AG04449 (cell line): ENCODE measurements around the gene SLAIN1.

Experiments
- CTCF ChIA-PET: fragments of 350-600 bp; formaldehyde crosslinking; extraction: SDS; loops from one replicate; lab custom pipeline; 2021; ENCODE audit warnings: antibody characterized with exemption; lab: Yijun Ruan, JAX
- POLR2A ChIA-PET: fragments of 400-600, 350-600 bp; formaldehyde crosslinking; extraction: SDS; loops from one replicate; lab custom pipeline; 2020; ENCODE audit warnings: antibody characterized with exemption, inconsistent platforms; lab: Yijun Ruan, JAX
- DNase-seq: peaks from one replicate; pipeline ENCODE4 v3.0.0-alpha.2; 2010; ENCODE audit warnings: low read depth, low spot score
- H3K4me3 ChIP-seq: 2 replicates; pipeline ENCODE4 v1.5.1; 2011; ENCODE audit warnings: low read depth, mild to moderate bottlenecking, control low read depth, low read length
- TF ChIP-seq, protein P1 (sequence below): IDR thresholded peaks from one replicate; pipeline ENCODE4 v1.5.1; 2011; ENCODE audit warnings: mild to moderate bottlenecking, moderate library complexity, low read length, control low read depth, inconsistent platforms; ENCODE audit not compliant: insufficient read depth; ENCODE audit errors: missing control alignments

SLAIN1 gene

DNA sequence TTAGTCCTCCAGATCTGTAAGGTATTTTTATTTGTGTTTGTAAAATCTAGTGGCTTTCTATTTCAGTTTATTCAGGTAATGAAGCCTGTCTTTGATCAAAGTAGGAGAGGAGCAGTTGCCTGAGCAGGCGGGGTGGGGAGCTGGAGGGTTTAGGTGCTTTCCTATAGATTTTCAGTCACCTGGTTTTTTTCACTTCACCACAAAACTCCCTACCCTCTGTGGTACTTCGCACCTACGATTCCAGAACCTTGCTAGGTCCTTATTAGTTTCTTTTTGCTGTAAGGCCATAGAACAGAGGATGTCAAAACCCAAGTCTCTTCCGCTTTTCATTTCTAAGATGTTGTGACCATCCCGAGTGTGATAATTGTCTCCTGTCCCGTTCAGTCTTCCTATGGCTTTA is 26.6 kb downstream of the SLAIN1 start:
- no peak overlapping the region for H3K4me3 ChIP-seq
- TF ChIP-seq, protein P1, sequence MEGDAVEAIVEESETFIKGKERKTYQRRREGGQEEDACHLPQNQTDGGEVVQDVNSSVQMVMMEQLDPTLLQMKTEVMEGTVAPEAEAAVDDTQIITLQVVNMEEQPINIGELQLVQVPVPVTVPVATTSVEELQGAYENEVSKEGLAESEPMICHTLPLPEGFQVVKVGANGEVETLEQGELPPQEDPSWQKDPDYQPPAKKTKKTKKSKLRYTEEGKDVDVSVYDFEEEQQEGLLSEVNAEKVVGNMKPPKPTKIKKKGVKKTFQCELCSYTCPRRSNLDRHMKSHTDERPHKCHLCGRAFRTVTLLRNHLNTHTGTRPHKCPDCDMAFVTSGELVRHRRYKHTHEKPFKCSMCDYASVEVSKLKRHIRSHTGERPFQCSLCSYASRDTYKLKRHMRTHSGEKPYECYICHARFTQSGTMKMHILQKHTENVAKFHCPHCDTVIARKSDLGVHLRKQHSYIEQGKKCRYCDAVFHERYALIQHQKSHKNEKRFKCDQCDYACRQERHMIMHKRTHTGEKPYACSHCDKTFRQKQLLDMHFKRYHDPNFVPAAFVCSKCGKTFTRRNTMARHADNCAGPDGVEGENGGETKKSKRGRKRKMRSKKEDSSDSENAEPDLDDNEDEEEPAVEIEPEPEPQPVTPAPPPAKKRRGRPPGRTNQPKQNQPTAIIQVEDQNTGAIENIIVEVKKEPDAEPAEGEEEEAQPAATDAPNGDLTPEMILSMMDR = no peak
- DNase-seq = no peak
- ChIA-PET POLR2A (no interaction called here), CTCF (no interaction called here)

DNA sequence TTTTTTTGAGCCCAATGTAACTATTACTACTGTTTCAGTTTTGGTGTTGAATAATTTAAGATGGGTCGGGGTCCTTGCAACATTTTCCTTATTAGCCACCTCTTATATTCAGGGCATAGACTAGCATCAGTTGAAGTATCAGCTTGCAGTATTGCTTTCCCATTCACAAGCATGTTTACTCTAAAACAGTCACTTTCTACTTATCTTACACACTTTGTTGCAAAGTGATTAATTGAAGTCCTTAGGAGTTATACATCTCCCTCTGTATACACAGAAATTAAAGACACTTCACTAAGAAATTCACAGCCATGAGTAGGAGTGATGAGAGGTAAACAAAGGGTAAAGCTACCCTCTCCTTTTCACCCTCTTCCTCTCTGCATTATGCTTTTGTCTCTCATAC is 27.6 kb downstream of the SLAIN1 start:
- ChIA-PET CTCF (no interaction called here), POLR2A (no interaction called here)
- H3K4me3 ChIP-seq = no peak overlapping the region
- DNase-seq = no peak
- TF ChIP-seq, protein P1 = no peak

DNA sequence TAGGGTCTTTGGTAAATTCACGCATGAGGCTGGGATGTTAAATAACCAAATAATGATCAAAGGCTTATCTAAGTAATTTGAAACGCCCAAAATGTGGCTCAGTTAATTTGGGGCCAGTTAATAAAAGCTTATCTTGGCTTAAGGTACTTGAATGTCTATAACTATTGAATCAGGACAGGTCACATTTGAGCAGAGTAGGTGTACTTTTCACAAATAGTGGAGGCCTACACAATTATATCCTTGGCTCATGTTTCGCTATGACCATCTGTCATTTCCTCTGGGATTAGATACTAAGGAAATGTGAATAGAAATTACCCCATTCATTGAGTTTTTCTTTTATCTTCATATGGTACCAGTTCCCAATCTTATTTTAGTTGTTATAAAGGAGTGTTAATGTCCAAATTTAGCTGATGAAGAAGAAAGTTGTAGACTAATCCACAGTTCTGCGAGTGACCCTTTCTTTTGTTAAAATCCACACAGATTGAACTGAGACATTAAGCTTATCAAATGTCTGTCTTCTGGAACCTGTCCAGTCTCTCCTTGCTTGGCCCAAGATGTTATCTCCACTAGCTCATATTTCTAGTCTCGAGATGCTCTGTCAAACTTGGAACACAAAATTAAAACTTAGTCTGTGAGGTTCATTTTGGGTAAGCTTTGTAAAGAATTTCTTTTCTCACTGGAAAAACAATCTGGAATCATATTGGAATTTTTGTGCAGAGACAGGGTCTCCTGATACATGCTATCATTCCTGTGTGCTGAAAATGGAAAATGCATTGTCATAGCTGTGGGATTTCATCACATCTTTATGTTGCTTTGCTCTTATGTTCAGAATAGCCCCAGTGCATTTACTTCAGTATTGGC is 31.0 kb downstream of the SLAIN1 start:
- TF ChIP-seq, protein P1 = no peak
- no peak for DNase-seq
- POLR2A ChIA-PET = no interaction called here
- no peak overlapping the region for H3K4me3 ChIP-seq
- CTCF ChIA-PET = no interaction called here

DNA sequence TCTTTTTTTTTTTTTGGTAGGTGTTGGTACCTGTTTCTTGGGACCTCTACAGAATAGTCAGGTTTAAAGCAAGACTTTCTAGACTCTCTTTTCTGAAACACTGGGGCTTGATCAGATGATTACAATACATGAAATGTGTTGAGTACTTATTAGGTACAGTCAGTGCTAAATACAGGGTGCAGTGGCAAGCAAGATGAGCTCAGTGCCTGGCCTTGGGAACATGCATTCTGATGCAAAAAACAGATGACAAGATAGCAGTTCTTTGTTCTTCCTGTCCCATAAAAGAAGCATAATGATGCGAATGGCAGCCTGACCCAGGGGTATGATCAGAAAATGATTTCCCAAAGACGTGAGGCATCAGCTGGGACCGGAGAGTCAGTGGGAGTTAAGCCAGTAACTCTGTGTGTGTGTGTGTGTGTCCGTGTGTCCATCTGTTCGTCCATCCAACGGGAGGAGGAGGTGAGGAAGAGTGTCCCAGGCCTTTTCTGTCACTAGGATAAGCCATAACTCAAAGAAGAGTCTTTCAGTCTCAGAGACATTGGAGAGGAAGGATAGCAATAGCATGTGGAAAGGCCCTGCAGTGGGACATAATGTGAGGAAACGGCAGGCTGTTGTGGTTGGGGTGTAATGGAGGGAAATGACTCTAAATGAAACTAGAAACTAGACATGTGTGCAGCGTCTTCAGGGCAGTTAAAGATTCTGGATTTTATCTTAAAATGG is 32.2 kb downstream of the SLAIN1 start:
- no peak for DNase-seq
- ChIA-PET CTCF (no interaction called here), POLR2A (no interaction called here)
- H3K4me3 ChIP-seq = no peak overlapping the region
- TF ChIP-seq, protein P1 = no peak

DNA sequence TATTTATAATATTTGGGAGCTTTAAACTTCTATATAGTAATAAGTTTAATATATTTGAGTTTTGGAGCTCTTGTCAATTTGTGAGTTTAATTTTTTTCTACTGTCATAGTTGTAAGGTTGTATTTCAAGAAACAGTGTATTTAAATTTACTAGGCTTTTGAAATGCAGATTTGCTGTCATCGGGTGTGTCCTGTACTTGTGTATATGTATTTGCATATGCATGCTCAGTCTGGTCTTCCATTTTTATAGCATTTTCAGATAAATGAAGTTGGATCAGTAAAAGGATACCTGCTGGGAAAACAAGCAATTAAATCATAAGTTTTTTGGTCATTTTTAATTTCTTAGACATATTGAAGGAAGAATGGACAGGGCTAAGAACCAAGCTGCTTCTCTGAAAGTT is 33.1 kb downstream of the SLAIN1 start:
- CTCF ChIA-PET = no interaction called here
- no peak for DNase-seq
- TF ChIP-seq, protein P1 = no peak
- H3K4me3 ChIP-seq = no peak overlapping the region
- POLR2A ChIA-PET = no interaction called here

DNA sequence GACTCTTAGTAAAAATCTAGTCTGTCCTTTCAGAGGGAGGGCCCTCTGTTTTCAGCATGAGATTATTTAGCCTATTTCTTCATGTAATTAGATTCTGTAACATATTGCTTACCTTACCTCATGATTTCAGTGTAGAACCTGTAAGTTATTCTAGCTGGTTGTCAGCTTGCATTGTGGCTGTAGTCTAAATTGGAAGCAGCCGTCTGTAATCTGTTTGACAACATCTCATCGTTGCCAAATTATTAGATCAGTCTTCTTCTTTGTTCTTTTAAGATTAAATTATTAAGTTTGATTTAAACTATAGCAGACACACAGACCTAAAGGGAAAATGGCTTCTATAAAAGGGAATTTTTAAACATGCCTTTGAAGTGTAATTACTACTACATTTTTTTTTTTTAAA is 34.8 kb downstream of the SLAIN1 start:
- no peak for DNase-seq
- CTCF ChIA-PET = no interaction called here
- no peak overlapping the region for H3K4me3 ChIP-seq
- TF ChIP-seq, protein P1 = no peak
- POLR2A ChIA-PET = no interaction called here
